ENCODE data around the gene RILPL1.
A peak's percentile ranks its signal among the peaks of the same experiment; 100 is the strongest.
"Not testable (repeated sequence)": the region's sequence is repeated elsewhere in the genome, so short reads cannot be mapped to it uniquely, and the experiment has no call there.

RILPL1 gene

DNA sequence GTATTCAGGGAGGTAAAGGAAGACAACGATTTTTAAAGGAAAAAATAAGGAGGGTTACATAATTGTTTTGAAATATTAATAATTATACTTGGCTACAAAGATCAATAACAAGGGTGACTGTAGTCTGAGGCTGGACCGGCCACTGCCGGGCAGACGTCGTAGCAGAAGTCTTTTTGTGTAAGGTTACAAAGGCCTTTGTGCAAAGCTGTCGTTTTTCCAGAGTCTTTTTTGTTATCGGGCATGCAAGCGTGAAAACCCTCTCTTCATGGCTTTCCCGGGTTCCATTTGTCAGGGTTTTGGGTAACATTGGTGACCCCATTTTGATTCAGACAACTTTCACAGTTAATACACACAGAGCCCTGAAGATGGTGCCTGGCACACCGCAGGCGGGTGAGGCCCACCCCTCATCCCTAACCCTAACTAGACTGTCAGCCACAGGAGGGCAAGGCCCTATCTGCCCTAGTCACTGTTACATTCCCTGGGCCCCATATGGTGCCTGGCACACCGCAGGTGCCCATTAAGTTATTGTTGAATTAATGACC, 31.3 kb downstream of the RILPL1 start:
- in situ Hi-C loops (cut with MboI; ENCODE audit: low pct_unique_long_range_greater_than_20kb, low sequenced_read_pairs) = no loop called here
- DNase-seq = no peak

DNA sequence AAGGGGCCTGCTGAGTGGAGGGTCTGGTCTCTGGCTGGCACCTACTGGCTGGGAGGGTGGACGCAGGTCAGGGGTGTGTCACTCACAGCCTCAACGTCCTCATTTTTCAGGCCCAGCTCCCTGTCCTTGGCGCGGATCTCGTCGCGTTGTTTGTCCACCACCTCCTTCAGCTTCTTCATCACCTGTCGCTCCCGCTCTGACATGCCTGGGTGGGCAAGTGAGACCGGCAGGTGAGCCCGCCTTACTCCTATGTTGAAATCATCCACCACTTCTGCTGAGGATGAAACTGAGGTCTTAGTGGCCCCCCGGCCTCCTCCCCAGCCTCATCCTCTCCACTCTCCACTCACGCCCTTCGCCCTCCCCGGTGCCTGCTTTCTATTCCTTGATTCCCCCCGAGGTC, 34.2 kb downstream of the RILPL1 start:
- no peak for DNase-seq
- in situ Hi-C loops (cut with MboI; ENCODE audit: low pct_unique_long_range_greater_than_20kb, low sequenced_read_pairs) = no loop called here

DNA sequence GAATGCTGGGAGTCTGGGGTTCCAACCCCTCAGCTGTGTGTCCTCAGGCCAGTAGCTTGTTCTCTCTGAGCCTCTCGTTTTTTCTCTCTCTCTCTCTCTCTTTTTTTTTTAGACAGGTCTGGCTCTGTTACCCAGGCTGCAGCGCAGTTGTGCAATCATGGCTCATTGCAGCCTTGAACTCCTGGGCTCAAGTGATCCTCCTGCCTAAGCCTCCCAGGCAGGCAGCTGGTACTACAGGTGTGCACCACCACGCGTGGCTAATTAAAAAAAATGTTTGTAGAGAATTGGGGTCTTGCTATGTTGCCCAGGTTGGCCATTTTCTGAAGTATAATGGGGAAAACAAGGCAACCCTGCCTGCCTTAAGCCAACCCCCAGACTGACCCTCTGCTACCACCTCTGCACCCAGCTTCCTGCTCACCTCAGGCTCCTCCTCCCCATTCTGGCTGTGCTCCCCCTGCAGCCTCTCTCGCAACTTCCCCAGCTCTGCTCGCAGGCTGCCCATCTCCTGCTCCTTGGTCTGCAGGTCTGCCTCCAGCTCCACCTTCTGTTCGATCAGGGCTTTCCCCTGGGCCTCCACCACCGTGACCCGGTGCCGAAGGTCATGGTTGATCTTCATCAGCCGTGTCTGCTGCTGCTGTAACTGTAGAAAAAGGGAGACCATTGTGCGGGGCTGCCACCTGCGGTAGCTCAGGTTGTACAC, 35.2 kb downstream of the RILPL1 start:
- DNase-seq = no peak
- in situ Hi-C loops (cut with MboI; ENCODE audit: low pct_unique_long_range_greater_than_20kb, low sequenced_read_pairs) = no loop called here

DNA sequence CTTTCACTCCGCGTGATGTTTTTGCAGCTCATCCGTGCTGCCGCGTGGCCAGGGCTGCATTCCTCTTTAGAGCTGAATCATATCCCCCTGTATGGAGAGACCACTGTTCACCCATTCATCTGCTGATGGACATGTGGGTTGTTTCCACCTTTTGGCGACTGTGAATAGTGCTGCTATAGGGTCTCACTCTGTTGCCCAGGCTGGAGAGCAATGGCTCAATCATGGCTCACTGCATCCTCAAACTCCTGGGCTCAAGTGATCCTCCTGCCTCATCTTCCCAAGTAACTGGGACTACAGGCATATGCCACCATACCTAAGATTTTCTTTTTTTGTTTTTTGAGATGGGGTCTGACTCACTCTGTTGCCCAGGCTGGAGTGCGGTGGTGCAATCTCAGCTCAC, 36.5 kb downstream of the RILPL1 start:
- in situ Hi-C loops (cut with MboI; ENCODE audit: low pct_unique_long_range_greater_than_20kb, low sequenced_read_pairs) = no loop called here
- no peak for DNase-seq

DNA sequence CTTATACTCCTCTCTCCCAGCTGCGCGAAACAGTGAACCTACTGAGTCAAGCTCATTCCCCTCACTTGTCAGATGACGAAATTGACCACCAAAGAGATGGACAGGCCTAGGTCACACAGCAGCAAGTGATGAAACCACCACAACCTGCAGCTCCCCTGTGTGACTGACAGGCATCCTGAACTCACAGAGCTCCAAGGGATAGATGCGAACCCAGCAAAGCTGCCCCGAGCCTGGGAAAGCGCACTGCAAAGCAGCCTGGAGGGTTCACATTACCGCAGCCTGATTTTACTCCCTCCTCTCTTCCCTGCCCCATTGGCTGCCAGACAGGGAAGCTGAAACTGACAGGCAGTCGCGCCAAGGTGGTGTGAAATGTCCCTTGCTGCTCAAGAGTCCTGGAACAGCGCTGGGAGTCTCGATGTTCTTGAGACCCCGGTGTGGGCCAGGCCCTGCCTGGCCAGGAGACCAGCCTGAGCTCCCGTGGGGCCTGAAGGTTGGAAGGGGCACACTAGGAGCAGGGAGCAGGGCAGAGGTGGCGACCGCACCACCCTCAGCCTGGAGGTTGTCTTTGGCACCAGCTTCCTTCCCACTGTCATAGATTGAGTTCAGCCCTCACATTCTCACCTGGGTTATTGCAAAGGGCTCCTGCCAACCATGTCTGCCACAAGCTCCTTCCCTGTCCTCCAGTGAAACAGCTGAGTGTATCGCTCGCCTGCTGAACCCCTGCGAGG, 39.2 kb downstream of the RILPL1 start:
- in situ Hi-C loops (cut with MboI; ENCODE audit: low pct_unique_long_range_greater_than_20kb, low sequenced_read_pairs) = no loop called here
- DNase-seq = no peak

DNA sequence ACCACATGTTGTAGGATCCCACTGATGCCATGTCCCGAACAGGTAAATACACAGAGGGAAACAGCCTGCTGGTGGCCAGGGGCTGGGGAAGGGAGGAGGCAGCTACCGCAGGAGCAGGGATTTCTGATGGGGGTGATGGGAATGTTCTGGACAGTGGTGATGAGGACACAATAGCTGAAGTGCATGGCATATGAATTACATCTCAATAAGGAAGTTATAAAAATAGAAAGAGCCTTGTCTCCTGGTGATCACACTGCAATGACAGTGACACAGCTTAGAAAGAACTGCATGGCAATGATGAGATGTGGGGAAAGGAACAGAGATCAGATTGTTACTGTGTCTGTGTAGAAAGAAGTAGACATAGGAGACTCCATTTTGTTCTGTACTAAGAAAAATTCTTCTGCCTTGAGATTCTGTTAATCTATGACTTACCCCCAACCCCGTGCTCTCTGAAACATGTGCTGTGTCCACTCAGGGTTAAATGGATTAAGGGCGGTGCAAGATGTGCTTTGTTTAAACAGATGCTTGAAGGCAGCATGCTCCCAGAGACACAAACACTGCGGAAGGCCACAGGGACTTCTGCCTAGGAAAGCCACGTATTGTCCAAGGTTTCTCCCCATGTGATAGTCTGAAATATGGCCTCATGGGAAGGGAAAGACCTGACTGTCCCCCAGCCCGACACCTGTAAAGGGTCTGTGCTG, 41.0 kb downstream of the RILPL1 start:
- in situ Hi-C loops (cut with MboI; ENCODE audit: low pct_unique_long_range_greater_than_20kb, low sequenced_read_pairs) = not testable (repeated sequence)
- DNase-seq = peak; percentile 31

DNA sequence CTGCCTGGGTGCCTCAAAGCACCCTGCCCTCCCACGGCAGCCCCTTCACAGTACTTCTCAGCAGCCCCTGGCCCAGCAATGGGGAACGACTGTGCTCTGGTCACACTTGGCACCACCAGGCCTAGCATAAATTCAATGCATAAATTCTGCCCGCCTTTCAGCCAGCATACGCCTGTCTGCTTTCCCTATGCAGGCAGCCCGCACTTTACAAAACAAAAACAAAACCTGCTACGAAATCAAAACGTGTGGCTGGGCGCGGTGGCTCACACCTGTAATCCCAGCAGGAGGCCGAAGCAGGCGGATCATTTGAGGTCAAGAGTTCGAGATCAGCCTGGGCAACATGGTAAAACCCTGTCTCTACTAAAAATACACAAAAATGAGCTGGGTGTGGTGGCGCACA, 42.0 kb downstream of the RILPL1 start:
- in situ Hi-C loops (cut with MboI; ENCODE audit: low pct_unique_long_range_greater_than_20kb, low sequenced_read_pairs) = no loop called here
- DNase-seq = no peak

DNA sequence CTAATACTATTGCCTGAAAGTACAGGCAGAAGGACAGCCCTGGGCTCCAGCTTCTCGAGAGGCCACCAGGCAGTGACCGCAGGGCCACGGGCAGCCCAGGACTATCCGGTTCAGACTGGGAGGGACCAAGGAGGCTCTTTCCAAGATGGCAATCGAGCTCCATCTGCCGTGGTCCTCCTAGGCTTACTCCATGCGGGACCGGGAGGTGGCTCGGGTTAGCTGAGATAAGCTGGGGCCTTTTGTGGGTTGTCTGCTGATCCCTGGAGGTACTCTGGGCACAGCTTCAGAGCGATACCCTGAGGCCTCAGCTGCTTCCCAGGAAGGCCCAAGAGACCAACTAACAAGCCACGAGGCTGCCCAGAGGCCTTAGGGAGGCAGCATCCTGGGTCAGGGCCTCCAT, 42.5 kb downstream of the RILPL1 start:
- DNase-seq = no peak
- in situ Hi-C loops (cut with MboI; ENCODE audit: low pct_unique_long_range_greater_than_20kb, low sequenced_read_pairs) = no loop called here

DNA sequence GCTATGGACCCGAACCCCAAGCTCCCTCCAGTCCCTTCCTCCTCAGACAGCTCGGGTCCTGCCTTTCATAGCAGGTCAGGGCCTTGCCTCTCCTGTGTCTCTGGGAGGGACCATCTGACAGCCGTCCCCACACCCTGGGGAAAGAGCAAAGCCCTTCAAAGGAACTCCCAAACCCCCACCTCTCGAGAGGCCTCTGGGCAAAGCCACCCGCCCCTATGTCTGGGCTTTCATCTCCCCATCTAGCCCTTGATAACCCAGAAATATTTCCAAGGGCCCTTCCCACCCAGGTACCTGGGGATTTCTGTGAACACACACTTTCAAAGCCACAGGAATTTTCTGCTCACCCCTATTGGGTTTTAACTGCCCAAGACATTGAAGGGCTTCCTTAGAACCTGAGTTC, 43.4 kb downstream of the RILPL1 start:
- in situ Hi-C loops (cut with MboI; ENCODE audit: low pct_unique_long_range_greater_than_20kb, low sequenced_read_pairs) = no loop called here
- DNase-seq = no peak

DNA sequence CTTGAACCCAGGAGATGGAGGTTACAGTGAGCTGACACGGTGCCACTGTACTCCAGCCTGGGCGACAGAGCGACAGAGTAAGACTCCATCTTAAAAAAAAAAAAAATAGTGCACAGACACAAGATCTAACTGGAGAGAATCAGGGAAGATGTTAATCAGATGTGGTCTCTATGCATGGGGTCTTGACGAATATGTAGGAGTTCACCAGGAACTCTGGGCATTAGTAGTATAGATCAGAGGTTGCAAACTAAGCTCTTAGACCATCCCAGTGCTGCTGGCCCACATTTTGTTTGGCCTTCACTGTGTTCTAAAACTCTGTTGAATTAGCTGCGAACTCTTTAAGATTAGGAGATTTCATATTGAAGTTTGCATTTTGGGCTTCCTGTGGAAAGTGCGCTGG, 43.9 kb downstream of the RILPL1 start:
- in situ Hi-C loops (cut with MboI; ENCODE audit: low pct_unique_long_range_greater_than_20kb, low sequenced_read_pairs) = no loop called here
- DNase-seq = no peak

DNA sequence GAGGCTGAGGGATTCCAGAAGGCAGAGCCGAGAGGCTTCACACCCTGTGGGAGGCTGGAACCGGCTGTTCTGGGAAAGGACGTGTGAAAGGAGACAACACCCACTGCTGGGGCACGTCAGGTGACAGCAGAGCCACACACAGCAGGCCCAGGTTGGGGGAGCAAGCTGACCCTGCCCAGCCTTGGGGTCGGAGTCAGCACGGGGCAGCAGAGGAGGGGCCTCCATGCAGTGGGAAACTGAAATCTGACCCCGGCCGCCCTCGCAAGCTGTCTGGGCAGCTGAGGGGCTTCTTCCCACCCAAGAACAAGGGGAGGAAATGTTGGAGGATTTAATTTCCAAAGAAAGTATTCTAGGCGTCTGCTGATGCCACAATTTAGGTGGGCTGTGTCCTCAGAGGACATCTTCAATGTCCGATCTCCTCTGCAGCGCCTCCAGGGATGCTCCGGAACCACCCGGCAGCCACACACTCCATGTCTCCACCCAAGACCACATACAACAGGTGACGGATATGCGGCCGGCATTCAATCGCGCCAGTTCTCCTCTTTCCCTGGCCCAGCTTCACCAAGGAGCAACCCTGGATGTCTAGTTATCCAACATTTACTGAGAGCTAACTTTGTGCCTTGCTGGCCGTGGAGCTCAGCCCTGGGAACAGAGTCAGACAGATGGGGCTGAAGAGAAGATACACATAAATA, 44.8 kb downstream of the RILPL1 start:
- in situ Hi-C loops (cut with MboI; ENCODE audit: low pct_unique_long_range_greater_than_20kb, low sequenced_read_pairs) = no loop called here
- no peak for DNase-seq

DNA sequence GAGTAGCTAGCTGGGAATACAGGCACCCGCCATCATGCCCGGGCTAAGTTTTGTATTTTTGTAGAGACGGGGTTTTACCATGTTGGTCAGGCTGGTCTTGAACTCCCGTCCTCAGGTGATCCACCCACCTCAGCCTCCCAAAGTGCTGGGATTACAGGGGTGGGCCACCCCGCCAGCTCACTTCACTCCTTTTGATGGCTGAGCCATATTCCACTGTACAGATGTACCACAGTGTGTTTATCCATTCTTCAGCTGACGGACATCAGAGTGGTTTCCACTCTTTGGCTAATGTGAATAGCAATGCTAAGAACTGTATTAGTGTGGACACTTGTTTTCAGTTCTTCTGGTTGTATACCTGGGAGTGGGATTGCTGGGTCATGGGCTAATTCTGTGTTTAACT, 46.1 kb downstream of the RILPL1 start:
- in situ Hi-C loops (cut with MboI; ENCODE audit: low pct_unique_long_range_greater_than_20kb, low sequenced_read_pairs) = no loop called here
- DNase-seq = no peak

DNA sequence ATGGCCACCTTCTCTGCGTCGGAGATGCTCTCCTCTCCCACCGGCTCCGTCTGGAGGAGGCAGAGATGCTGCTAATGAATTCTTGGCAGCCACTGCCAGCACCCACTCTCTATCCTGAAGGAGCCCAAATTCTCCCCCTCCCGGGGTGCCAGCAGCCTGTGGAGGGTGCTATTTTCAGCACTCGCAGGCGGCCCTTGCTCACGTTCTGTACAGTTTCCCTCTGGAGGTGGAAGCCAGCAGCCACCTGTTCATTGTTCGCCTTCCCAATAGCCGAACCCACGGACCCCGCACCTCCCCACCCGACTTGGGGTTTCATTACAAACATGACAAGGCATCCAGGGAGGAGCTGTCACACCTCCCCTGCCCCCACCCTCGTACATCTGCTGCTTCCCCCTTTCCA, 47.8 kb downstream of the RILPL1 start:
- no peak for DNase-seq
- in situ Hi-C loops (cut with MboI; ENCODE audit: low pct_unique_long_range_greater_than_20kb, low sequenced_read_pairs) = no loop called here

DNA sequence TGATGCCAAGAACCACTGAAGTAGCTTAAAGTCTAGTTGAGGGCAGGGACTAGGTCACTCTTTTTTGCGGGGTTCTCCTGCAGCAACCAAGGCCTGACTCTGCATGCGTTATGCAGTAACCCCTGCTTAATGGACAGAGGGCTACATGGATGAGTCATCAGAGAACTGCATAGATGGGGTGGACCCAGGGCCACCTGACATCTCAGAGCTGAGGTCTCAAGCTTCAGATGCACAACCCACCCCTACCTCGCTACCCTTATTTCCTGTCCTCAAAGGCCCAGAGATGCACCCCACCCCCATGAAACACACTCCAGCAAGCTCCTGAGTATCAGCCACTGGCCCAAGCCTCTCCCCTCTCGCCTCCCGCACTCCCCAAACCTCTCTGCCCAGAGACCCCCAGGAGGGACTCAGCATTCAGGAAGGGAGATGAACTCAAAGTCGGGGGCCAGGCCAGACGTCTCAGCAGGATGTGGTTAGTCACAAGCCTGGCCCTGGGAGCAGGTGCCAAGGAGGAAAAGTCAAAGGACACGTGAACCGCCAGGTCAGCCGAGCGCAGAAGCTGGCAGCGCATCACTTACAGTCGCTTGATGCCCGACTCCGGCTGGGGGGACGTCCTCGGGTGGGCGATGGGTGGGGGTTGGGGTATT, 49.8 kb downstream of the RILPL1 start:
- DNase-seq = no peak
- in situ Hi-C loops (cut with MboI; ENCODE audit: low pct_unique_long_range_greater_than_20kb, low sequenced_read_pairs) = no loop called here

DNA sequence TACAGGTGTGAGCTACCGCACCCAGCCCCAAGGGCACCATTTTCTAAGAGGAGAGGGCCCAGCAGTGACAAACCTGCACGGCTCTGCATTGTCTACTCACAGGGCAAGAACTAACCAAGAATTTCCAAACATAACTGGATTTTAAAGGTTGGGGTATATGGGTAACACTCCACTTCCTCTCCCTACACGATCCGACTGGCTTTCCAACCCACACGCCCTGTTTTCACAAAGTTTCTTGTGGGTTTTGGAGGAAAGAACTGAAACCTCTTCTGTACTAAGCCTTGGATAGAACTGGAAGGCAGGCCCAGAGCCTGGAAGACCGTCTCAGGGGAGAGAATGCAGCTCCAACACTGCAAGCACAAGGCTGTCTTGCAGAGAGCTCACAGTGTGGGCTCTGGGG, 50.6 kb downstream of the RILPL1 start:
- in situ Hi-C loops (cut with MboI; ENCODE audit: low pct_unique_long_range_greater_than_20kb, low sequenced_read_pairs) = no loop called here
- no peak for DNase-seq

DNA sequence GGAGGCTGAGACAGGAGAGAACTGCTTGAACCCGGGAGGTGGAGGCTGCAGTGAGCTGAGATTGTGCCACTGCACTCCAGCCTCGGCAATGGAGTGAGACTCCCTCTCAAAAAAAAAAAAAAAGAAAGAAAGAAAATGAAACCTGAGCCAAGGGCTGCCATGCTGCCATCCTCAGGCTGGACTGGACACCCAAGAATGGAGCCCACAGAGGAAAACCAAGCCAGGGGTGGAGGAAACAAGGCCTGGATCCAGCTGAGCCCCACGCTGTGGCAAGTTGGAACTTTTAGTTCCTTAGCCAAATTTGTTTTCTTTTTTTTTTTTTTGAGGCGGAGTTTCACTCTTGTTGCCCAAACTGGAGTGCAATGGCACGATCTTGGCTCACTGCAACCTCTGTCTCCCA, 52.3 kb downstream of the RILPL1 start:
- in situ Hi-C loops (cut with MboI; ENCODE audit: low pct_unique_long_range_greater_than_20kb, low sequenced_read_pairs); DNase-seq: not testable (repeated sequence)

DNA sequence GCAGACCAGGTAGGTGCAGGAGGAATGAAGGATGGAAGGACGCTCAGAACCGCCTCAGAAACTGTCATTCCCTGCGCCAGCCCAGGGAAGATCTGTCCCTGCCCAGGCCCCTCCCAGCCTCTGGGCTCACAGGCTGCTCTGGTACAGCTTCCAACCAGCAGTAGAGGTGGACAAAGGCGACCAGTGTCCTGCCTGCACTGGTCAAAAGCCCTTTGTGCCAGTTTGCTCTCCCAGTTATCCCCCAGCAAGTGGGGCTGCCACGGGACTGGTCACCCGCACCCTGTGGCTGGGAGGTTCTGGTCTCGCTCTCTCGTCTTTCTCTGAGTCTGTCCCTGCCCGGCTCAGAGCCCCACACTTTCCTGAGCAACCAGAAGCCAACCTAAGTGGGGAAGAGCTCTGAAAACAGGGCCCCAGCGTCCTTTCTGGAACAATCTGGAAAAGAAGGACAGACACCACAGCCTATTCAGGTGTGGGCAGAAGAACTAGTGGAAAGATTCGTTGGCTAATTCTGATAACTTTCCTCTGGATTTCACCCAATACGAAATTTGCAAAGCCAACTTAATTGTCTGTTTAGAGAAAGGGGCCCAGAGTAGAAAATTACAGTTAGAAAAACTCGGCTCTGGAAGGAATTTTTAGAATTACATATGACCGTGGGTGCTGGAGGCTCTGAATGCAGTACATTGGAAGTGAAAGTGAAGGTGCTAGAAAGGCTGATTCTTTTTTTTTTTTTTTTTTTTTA, 53.9 kb downstream of the RILPL1 start:
- no peak for DNase-seq
- in situ Hi-C loops (cut with MboI; ENCODE audit: low pct_unique_long_range_greater_than_20kb, low sequenced_read_pairs) = no loop called here

DNA sequence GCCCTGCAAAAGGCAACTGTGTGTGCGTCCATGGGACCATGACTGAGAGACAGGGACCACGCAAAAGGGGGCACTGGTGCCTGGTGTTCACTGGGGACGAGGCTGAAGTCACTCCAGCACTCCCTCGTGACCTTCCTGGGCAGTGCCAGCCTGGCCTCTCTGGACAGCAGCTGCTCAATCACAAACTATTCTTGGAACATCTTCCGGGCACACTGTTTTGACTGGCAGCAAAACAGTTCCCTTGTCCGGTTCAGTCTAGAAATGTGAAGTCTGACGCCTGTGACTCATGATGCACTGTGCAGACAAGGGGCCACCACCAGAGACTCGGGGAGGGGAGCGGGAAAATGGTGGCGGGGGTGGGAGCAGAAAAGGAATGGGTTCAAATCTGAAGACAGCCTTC, 54.8 kb downstream of the RILPL1 start:
- in situ Hi-C loops (cut with MboI; ENCODE audit: low pct_unique_long_range_greater_than_20kb, low sequenced_read_pairs) = no loop called here
- DNase-seq = no peak

DNA sequence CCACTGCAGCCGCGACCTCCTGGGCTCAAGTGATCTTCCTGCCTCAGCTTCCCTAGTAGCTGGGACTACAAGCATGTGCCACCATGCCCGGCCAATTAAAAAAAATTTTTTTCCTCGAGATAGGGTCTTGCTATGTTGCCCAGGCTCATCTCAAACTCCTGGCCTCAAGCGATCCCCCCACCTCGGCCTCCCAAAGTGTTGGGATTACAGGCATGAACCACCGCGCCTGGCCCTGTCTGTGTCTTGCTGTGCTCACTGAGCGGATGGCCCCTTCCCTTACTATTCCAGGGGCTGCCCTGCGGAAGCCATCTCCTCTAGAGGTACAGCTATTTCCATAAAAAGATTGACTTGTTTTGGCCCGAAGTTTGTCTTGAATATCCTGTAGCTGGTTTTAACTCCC, 55.5 kb downstream of the RILPL1 start:
- in situ Hi-C loops (cut with MboI; ENCODE audit: low pct_unique_long_range_greater_than_20kb, low sequenced_read_pairs) = no loop called here

More for the DNA sequence above, 55.5 kb downstream of the RILPL1 start:
- DNase-seq = no peak

All from KBM-7 (cell line).